Ishikawa (cell line): ENCODE measurements around the gene PDSS2.

Experiments
- CREB1 ChIP-seq: IDR thresholded peaks from 2 replicates; pipeline ENCODE4 v1.6.1; 2012; ENCODE audit warnings: low read depth
- EGR1 ChIP-seq: IDR thresholded peaks from 2 replicates; pipeline ENCODE4 v1.6.1; 2012
- ZBTB7A ChIP-seq: IDR thresholded peaks from 2 replicates; pipeline ENCODE4 v1.6.1; 2012; ENCODE audit warnings: low read depth

DNA sequence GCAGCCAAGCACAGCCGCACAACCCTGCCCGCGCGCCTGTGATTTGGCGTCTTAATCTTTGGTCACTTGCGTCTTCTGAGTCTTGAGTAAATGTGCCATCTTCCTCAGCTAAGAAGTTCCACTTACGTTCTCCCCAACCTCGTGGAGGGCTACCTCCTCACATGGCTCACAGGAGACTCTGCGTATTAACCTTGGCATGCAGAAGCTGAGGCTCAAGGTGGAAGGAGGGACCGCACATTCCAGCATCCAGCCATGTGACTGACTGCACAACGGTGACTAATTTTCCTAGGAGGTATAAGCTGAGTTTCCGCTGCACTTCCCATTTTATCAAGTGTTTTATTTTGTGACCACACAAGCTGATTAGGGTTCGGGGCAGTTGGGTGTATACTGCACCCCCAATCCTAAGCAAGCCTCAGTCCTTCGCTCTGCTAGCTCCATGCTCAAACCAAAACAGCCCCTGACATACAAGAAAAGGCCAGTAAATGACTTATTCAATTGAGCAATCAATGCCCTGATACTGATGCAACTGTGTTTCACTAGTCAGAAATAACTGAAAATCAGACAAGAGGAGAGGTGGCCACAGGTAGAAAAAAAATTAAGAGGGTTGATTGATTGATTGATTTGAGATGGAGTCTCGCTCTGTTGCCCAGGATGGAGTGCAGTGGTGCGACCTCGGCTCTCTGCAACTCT is 351.0 kb downstream of the PDSS2 start:
- TF ChIP-seq EGR1 (no peak), CREB1 (no peak), ZBTB7A (no peak)
